ENCODE data around the gene IGF1.

Gene IGF1

GRCh38 chr12:102347811-102348210, 132.6 kb downstream of the IGF1 start:
- no peak for DNase-seq
- H3K79me2 ChIP-seq (ENCODE audit: low read length) = no peaks in the 10 kb centered on the region
- H2AFZ ChIP-seq (ENCODE audit: low read length) = no peak overlapping the region
- no peak overlapping the region for H3K9ac ChIP-seq (ENCODE audit: low read length)
- no peaks in the 10 kb centered on the region for H3K9me3 ChIP-seq (replicated peaks; ENCODE audit: insufficient read depth, low read length)
- no peaks in the 10 kb centered on the region for H3K9me2 ChIP-seq (replicated peaks; ENCODE audit: insufficient read depth, low read length)
- no peak overlapping the region for H3K4me3 ChIP-seq (ENCODE audit: low read length)
- no peaks in the 10 kb centered on the region for H4K20me1 ChIP-seq (ENCODE audit: insufficient read depth, low read length)
- no peaks in the 10 kb centered on the region for H3K36me3 ChIP-seq (replicated peaks; ENCODE audit: insufficient read depth, low read length)
- no peaks in the 10 kb centered on the region for H3F3A ChIP-seq (ENCODE audit: insufficient read depth, low read length)
- no peak for TF ChIP-seq EZH2 (optimal IDR thresholded peaks at IDR 0.05; ENCODE audit: low read depth, low read length)
- no peak for TF ChIP-seq EZH2phosphoT487 (IDR thresholded peaks at IDR 0.05; ENCODE audit: low read length)
- no peak for TF ChIP-seq CTCF (IDR thresholded peaks at IDR 0.05; ENCODE audit: low read length)
- H3K4me1 ChIP-seq (ENCODE audit: low read length) = no peaks in the 10 kb centered on the region
- H3K27me3 ChIP-seq (replicated peaks; ENCODE audit: insufficient read depth, low read length) = no peaks in the 10 kb centered on the region
- no peak overlapping the region for H3K4me2 ChIP-seq (ENCODE audit: low read depth, low read length)
- H3K27ac ChIP-seq (ENCODE audit: low read length) = no peak overlapping the region

Data from MM.1S (cell line).